WERI-Rb-1 (cell line): ENCODE results near the gene PRSS23.

ENCODE experiments used
- DNase-seq: peaks from one replicate; pipeline ENCODE4 v3.0.0-alpha.2; 2020
- H3K27ac ChIP-seq: fragments of 250-450 bp; sonication (Bioruptor Pico); 2 replicates; pipeline ENCODE4 v1.5.1; 2020; ENCODE audit warnings: mild to moderate bottlenecking, moderate library complexity
- H3K27me3 ChIP-seq: fragments of 250-450 bp; sonication (Bioruptor Pico); 2 replicates; pipeline ENCODE4 v1.5.1; 2021; ENCODE audit warnings: mild to moderate bottlenecking, low read depth, moderate library complexity; ENCODE audit not compliant: insufficient read depth, severe bottlenecking
- H3K36me3 ChIP-seq: fragments of 250-450 bp; sonication (Bioruptor Pico); 2 replicates; pipeline ENCODE4 v1.5.1; 2020; ENCODE audit warnings: mild to moderate bottlenecking, moderate library complexity
- H3K4me3 ChIP-seq: 2 replicates; pipeline ENCODE4 v1.5.1; 2011; ENCODE audit warnings: low read depth, mild to moderate bottlenecking, control low read depth, low read length
- H3K9me3 ChIP-seq: fragments of 250-450 bp; sonication (Bioruptor Pico); 2 replicates; pipeline ENCODE4 v1.5.1; 2021; ENCODE audit warnings: mild to moderate bottlenecking, moderate library complexity; ENCODE audit not compliant: severe bottlenecking
- CTCF ChIP-seq: IDR thresholded peaks from 2 replicates; pipeline ENCODE4 v1.5.1; 2011; ENCODE audit warnings: low read depth, mild to moderate bottlenecking, control low read depth, inconsistent platforms, low read length

The PRSS23 gene

GRCh38 chr11:86848132-86848531, 47.8 kb downstream of the PRSS23 start:
- no peaks in the 10 kb centered on the region for H3K27me3 ChIP-seq
- H3K36me3 ChIP-seq: no peaks in the 10 kb centered on the region
- no peak overlapping the region for H3K4me3 ChIP-seq
- no peak for TF ChIP-seq CTCF
- peak overlapping the region; percentile 10; the same call in 1 of the 2 replicates for H3K27ac ChIP-seq
- no peak for DNase-seq
- peaks cover 5% of the 10 kb centered on the region for H3K9me3 ChIP-seq

- no peak for DNase-seq
- Histone ChIP-seq H3K36me3 (no peaks in the 10 kb centered on the region), H3K27ac (no peak overlapping the region), H3K27me3 (no peaks in the 10 kb centered on the region), H3K9me3 (no peaks in the 10 kb centered on the region), H3K4me3 (no peak overlapping the region)
- no peak for TF ChIP-seq CTCF
Observed at GRCh38 chr11:86849679-86850078, 49.3 kb downstream of the PRSS23 start.
